Measurements from ENCODE around the gene EEFSEC.

Gene EEFSEC

DNA sequence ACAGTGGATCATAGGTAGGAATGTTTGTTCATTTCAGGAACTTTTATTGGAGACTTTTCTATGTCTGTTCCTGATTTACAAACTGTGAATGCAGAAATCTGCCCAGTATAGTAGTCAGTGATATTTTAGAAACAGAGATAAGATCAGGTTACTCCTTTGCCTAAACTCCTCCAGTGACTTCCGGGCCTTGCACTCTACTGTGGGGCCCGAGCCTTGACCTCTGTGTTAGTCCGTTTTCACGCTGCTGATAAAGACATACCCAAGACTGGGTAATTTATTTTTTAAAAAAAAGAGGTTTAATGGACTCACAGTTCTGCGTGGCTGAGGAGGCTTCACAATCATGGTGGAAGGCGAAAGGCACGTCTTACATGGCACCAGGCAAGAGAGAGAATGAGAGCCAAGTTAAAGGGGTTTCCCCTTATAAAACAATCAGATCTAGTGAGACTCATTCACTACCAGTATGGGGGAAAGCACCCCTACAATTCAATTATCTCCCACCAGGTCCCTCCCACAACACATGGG, 186.3 kb downstream of the EEFSEC start:
- no peak for DNase-seq

DNA sequence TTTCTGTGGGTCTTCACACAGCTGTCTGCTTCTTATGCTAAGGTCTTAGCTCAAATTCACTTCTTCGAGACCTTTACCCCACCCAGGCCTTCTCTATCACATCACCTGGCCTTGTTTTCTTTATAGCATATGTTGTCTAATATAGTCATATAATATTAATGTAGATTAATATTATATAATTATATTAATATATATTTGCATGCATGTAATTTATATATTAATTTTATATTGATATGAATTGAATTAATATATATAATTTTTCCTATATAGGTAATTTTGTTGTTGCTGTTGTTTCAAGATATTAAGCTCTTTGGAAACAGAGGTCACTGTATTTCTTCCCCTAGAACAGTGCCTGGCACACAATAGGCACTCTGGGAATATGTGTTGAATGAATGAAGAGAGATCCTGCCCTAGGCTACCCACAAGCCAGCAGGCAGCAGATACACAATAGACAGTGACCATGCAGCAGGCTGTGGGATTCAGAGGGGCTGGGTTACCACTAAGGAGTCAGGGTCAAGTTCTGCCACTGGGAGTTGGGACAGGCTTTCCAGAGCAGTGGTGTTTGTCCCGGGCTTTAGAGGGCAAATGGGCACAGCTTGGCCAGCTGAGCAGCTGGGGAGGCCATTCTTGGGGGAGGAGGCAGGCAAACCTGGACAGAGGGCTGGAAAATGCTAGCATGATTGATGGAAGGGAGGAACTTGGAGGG, 187.1 kb downstream of the EEFSEC start:
- no peak for DNase-seq

DNA sequence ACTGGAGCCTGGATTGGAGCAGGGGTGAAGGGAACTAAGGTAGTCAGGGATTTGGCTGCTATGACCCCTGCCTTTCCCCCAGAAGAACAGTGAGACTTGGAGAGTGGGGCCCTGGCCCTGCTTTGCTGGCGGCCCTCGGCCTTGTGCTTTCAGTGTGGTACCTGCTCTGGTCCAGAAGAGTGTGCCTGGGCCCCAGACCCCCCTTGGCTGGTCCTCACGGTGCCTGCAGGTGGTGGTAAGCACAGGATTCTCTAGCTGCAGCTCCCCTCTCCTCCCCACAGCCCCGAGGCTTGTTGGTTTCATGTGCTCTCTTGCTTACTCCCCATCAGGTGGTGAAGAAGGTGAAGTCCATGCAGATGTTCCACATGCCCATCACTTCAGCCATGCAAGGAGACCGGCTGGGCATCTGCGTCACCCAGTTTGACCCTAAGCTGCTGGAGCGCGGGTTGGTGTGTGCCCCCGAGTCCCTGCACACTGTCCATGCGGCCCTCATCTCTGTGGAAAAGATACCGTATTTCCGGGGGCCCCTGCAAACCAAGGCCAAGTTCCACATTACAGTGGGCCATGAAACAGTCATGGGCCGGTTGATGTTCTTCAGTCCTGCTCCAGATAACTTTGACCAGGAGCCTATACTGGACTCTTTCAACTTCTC, 187.7 kb downstream of the EEFSEC start:
- no peak for DNase-seq

DNA sequence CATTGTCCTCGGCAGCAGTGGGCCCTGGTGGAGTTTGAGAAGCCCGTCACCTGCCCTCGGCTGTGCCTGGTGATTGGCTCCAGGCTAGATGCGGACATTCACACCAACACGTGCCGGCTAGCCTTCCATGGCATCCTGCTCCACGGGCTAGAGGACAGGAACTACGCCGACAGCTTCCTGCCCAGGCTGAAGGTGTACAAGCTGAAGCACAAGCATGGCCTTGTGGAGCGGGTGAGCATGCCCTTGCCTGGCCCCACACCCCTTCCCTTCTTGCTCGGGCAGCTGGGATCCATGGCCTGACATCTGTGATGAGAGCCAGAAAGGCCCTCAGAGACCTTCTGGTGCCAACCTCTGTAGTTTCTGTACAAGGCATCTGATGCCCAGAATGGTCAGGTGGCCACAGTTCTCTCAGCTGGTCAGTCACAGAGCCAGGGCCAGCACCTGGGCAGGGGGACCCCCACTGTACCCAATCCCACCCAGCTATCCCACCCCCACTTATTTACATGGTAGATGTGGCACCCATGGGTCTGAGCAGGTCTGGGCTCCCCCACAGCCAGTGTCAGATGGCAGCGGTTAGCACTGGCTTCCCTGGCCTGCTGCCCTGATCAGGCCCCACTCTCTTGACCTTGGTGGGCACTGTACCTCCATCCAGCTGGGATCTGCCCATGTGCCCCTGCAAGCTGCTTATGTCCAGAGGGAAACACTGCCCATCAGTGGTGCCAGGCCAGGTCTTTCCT, 188.5 kb downstream of the EEFSEC start:
- no peak for DNase-seq

DNA sequence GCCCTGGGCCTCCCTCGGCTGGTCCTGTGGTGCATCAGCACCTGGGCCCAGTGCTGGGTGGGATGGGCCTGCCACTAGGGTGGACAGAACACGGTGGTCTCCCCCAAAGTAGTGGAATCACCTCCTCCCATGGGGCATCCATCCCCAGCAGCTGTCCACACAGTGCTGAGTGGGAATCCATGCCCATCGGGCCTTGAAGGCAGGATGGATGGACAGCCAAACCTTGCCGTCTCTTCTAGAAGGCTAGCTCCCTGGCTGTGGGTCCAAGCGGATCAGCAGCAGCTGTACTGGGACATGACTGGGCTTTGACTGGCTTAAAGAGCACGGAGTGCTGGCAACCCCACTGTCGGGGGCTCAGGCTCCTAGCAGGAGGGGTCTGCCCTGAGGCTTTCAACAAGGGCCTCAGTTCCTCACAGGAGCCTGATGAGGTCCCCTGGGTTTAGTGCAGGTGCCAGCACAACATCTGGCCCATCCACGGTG, 189.5 kb downstream of the EEFSEC start:
- DNase-seq: no peak

DNA sequence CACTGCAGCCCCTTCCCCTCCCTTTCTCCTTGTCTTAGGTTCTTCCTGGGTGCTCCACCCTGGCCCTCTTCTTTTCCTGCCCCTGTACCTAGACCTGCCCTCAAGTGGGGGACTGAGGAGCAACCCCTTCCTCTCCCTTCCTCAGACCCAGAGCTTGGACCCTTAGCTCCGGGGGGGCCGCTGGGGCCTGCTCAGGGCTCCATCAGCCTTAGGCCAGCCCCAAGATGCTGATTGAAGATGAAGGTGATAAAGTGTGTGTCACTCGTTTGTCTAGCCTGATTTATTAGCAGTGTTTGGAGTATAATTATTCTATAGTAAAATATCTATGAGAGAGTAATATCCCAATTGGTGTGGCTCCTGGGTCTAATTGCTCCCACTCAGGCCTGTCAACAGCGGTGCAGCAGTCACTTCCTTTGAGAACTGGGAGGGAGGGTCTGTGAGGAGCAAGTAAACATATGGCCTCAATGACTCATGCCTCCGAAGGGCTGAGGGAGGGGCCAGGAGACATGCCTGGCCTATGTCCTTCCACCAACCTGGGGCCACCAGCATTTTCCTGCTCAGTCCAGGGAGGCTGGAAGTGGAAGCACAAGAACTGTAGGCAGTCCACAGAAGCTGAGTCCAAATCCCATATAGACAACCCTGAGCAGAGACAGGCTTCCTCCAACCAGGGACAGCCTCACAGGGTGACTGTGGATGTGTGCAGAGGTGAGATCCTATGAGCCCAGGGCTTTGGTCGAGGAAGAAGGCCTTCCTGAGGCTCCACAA, 190.2 kb downstream of the EEFSEC start:
- no peak for DNase-seq

DNA sequence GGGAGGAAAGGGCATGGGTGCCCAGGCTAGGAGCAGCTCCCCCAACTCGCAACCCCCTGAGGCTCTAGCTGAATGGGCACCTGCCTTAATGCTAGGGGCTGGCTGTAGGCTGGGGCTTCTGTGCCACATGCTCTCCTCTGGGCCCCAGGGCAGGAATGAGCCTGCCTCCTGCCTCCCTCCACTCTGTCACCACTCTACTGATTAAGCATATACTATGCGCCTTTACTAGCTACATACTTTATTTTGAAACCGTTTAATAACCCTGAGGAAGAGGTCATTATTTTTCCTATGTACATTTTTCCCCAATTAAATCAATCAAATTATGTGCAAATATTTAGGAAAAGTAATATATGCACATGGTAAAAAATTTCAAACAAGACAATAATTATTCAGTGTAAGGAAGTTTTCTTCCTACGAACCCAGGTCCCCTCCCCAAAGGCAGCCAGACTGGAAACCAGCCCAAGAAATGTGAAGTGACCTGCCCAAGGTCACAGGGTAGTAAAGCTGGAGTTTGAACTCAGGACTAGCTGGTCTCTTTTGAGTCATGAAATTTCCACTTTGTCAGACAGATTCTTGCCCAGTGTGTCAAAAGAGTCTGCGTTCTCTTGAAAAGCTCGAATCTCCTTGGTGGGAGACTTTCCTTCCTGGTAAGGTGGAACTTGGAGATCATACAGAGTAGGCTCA, 190.9 kb downstream of the EEFSEC start:
- DNase-seq: no peak

DNA sequence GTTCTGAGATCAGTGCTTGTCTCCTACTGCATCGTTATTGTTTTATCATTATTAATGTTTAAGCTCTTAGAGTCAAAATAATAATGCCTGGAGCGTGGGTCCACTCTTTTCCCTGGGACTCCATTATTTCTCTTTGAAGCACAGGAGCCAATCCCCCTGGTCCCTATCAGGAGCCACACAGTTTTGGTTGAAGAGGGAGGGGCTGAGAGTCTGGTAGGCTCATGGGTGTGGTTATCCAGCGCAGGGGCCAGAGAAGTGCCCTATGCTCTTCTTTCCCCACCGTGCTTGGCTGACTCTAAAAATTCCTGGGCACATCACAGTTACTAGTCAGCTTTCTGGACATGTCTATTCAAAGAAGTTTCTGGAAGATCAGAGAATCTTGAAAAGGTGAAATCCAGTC, 191.9 kb downstream of the EEFSEC start:
- no peak for DNase-seq

DNA sequence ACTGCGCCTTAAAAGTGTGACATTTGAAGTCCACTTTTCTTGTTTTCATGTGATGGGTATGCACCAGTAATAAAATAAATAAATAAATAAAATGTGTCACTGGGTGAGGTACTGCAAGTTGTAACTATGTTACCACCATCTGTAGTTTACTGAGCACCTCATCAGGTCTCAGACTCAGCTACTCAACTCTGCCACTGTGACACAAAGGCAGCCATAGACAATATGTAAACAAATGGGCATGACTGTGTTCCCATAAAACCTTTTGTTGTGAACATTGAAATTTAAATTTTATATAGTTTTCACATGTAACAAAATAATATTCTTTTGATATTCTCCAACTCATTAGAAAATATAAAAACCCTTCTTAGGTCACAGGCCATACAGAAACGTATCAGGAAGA, 193.3 kb downstream of the EEFSEC start:
- DNase-seq: no peak

DNA sequence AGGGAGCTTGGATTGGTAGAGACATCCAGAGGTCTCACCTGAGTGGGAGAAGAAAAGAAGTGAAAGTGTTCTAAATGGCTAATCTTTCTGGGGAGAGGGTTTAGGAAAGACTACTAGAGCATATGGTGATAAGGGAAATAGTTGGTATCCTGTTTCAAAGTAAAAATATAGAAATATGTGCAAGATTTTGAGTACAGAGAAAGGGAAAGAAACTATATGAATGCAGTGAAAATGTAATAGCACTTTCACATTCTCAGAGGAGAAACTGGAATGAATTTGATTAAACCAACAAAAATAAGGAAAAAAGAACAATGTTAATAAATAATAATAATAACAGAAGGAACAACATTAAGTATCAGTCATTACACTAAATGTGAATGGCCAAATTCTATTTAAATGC, 194.0 kb downstream of the EEFSEC start:
- DNase-seq: no peak

DNA sequence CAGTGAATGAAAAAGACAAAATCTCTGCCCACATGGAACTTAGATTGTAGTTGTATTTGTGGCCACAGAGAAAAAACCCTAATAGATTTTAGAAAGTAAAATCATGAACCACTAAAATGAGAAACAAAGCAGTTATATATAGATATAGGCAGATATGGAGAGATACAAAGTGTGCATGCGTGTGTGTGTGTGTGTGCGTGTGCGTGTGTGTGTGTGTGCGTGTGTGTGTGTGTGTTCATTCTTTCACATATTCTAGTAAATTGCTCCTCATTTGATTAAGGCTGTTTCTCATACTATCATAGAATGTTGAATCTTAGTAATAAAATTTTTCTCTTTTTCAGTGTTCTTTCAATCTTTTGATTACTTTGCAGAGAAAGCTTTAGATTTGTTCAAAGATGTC, 194.8 kb downstream of the EEFSEC start:
- no peak for DNase-seq

DNA sequence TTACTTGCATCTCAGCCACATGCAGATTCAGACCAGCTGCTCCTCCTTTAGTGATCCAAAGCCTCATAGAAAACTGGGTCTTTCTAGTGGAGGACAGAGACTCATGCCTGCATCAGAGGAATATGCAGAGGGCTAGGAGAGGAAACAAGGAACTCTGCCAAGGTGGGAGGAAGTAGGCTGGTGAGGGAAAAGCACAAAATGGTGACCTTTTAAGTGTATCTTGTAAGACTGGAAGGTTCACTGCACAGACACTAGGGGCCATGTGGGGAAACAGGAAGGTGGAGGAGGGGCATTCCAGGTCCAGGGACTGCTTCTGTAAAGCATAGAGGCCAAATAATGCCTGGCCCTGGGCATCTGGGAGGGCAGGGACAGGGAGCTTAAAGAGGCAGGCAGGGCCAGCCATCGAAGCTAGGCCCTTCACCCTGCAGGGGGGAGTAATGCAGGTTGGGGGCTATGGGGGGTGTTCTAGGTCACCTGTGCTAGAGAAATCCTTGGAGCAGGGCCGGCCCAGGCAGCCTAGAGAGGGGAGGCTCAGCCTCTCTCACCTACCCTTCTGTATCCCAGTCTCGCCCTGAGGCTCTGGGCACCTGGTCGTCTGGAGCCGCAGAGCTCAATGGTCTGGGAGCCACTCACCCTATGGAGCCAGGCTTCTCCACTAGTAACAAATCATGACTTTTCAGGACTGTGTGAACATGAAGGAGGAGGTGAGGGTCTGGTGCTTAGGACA, 195.7 kb downstream of the EEFSEC start:
- DNase-seq: no peak

DNA sequence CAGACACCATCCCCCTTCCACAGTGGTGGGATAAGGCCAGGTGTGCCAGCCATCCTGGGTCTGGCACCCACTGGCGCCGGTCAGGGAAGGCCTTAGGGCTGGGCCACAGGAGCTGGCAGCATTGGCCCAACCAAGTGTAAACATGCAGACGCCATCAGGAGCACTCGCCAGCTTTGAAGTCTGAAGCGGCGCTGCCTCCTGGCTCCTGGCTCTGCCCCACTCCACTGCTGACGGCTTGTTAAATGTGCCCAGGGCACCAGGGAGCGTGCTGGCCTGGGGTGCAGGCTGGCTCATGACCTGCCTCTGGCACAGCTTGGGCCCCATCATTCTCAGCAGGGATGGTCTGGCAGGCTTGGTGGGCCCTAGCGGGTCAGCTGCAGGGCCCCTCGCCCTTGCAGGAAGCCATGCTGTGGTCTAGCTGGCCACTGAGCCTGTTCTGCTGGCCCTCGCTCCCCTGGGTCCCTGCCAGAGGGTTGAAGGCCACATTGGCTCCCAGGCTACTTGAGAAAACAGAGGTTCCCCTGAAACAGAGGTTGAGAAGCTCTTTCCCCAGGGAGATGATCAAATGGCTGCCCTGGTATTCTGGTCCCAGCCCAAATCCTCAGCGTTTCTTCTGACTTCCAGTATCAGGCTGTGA, 196.8 kb downstream of the EEFSEC start:
- DNase-seq: no peak

DNA sequence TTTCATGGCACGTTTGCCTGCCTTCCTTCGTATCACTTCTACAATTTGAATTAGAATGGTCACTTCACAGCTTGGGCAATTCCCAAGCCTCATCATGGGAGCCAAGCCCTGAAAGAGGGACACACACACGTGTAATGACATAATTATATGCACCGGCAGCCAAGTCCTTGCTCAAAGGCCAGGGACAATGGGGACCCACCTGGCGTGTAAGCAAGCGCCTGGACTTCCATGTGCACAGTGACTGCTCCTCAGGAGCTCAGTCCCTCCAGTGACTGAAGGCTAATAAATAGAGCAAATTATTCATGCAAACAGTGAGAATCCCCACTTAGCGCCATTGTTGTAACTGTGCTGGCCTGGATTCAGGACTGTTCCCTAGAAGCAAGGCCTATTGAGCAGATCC, 198.3 kb downstream of the EEFSEC start:
- DNase-seq: no peak

DNA sequence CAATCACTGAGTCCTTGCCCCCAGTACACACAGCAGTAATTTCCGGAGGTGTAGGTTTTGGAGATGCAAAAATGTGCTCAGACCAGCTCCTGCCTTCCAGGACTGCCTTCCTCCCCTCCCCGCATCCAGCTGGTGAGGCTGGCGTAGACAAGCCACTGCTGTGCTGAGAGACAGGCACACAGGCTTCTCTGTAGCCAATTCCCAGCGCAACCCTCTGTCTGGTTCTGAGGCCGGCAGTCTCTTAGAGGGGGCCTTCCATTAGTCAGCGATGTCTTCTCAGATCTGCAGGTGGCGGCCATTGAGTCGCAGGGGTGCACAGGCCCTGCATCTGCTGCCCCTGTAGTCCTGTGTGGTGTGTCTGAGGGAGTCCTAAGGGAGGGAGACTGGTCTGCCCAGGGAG, 199.0 kb downstream of the EEFSEC start:
- no peak for DNase-seq

DNA sequence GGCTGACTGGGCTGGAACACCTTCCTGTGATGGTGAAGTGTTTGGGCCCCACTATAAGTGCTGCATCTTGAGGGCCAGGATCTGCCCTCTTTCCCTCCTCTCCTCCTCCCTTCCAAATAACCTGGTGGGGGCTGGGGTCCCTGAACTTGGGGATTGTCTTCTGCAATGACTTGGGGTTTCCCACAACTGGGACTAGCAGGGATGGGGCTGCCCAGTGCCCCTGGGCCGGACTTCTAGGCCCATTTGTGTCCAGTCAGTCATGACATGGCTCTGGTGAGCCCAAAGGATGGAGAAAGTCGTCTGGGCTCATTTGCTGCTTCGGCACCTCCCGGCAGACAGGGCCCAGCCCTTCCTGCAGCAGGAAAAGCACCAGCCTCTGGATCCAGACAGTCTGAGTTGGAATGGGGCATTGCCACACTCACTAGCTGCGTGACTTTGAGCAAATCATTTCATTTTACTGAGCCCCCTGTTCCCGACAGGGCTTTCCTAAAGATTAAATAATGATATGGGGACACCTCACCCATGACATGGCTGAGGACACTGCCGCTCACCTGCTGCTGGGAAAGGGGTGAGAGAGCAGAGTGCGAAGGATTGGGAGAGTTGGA, 200.2 kb downstream of the EEFSEC start:
- no peak for DNase-seq

DNA sequence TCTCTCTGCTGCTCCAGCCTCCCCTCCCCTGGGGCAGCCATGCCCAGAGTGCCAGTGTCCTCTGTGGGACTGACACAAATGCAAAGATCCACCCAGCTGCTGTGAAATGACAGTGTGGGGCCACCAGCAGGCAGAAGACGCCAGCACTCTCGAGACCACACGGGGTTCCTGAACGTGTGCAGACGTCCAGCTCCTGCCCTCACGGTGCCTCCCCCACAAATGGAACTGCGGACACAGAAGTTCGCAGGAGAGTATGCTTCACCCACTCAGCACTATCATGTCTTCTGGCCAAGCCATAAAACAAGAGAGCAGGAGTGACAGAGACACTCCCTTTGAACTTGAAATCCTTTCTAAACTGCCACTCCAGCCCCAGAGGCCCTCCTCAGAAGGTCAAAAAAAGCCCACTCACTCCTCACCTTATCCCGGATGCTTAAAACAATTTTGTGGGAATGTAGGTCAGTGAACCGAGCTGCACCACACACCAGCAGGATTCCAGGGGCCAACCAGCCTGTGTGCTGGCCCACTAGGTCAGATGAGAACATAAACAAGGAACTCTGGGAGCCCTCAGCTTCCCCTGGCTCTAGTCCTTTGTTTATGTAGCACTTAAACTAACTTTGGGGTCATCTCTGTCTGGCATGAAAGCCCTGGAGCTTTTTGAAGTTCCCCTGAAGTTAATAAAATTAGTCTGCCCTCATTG, 200.9 kb downstream of the EEFSEC start:
- DNase-seq: no peak

DNA sequence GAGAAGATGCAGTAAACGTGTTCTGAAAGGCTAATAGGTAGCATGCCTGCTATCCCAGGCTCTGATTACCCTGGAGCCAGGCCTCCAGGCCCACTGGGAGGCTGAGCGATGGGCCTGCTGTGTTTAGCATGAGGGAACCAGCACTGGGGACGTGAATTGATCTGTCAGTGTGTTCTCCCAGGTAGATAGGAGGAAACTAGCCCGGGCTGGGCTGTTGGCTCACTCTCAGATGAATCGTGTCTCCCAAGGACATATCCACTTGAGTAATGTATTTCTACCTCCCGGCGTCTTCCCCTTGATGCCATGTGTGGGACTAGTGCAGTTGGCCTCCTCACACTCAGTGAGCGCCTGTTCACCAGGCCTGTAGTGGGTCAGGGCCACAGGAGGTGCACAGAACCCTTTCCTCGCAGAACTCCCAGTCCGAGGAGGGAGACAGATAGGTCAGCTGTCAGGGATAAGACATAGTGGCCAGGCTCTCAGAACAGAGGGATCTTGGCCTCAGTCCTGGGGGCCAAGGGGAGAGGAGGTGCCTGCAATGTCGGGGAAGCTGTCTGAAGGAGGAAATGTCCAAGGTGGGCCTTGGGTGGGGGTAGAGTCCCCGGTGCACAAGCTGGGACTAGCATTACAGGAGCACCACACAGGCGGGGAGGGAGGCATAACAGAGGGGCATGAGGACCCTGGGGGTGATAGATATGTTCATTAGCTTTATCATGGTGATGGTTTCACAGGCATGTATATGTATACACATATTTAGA, 201.7 kb downstream of the EEFSEC start:
- no peak for DNase-seq

DNA sequence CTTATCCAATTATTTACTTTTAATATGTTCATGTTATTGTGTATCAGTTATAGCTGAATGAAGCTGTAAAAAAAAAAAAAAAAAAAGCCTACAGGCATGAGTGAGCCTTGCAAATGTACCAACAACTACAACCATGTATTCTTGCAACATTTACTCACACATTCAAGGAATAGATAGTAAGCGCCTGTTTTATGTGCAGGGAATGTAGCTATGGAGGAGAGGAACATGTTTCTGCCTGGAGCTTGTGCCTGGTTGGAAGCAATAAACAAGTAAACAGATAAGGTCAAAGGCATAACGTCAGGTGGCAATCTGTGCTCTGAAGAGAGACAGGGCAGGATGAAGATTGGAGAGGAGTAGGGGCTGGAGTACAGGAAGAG, 202.2 kb downstream of the EEFSEC start:
- DNase-seq: no peak

All from activated T-cell treated with anti-CD3 and anti-CD28 coated beads, Interleukin-2, amount 50 U/mL, for 1 hour (primary cell).